NCI-H146 treated with DMSO at 0.1 percent for 48 hours (cell line): ENCODE measurements around the gene FBXL7.
A peak's percentile ranks its signal among the peaks of the same experiment; 100 is the strongest.

Experiments
- DNase-seq: peaks from one replicate; lab custom pipeline; 2025; ENCODE audit not compliant: unreplicated experiment; lab: John Stamatoyannopoulos, UW

Gene FBXL7

GRCh38 chr5:15647251-15647650 lies 147.3 kb downstream of the FBXL7 start:
- DNase-seq = no peak

GRCh38 chr5:15650266-15650665 lies 150.3 kb downstream of the FBXL7 start:
- no peak for DNase-seq

GRCh38 chr5:15654779-15655178 lies 154.8 kb downstream of the FBXL7 start:
- no peak for DNase-seq

DNA sequence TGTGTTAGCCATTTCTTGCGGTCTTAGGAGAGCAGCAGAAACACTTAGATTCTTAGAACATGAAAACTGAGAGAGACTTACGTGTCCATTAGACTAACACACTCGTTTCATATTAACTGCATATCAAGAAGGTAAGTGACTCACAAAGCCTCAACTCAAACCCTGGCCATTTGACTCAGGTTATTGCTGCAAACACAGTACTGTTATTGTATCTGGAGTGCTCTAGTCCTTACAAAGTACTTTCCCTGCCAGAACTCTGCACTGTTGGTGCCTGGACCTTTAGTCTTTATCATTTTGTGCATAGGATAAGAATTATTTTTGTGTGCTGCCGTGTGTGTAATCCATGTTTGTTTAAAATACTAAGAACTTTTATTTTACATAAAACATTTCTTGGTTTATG lies 155.7 kb downstream of the FBXL7 start:
- DNase-seq = no peak

- DNase-seq = no peak
Measured at GRCh38 chr5:15664961-15665360, 165.0 kb downstream of the FBXL7 start.

- no peak for DNase-seq
Measured at GRCh38 chr5:15669826-15670225, 169.8 kb downstream of the FBXL7 start.

GRCh38 chr5:15674716-15675115 lies 174.7 kb downstream of the FBXL7 start:
- DNase-seq = no peak

- no peak for DNase-seq
Measured at GRCh38 chr5:15676591-15676990, 176.6 kb downstream of the FBXL7 start.

GRCh38 chr5:15679161-15679560 lies 179.2 kb downstream of the FBXL7 start:
- DNase-seq = no peak

GRCh38 chr5:15680455-15680854 lies 180.5 kb downstream of the FBXL7 start:
- no peak for DNase-seq

GRCh38 chr5:15682122-15682521 lies 182.1 kb downstream of the FBXL7 start:
- no peak for DNase-seq

GRCh38 chr5:15682566-15682965 lies 182.6 kb downstream of the FBXL7 start:
- no peak for DNase-seq

DNA sequence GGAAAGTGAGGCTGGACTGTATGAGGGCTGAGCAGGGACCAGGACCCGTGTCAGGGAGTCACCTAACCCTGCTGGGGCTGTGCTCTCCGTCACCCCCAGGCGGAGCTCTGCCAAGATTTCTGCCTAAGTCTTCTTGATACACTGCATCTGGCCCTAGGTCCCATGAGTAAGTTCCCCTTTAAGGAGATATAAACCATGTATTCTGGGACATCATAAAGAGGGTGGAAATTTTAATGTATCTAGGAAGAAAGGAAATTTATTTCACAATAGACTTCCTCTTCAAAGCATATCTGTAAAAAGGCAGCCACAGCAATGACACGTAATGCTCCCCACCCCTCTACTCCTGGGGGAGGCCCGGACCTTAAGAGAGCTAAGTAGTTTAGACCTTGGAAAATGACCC lies 183.4 kb downstream of the FBXL7 start:
- DNase-seq = peak; percentile 2

- DNase-seq = no peak
Measured at GRCh38 chr5:15687401-15687800, 187.4 kb downstream of the FBXL7 start.

DNA sequence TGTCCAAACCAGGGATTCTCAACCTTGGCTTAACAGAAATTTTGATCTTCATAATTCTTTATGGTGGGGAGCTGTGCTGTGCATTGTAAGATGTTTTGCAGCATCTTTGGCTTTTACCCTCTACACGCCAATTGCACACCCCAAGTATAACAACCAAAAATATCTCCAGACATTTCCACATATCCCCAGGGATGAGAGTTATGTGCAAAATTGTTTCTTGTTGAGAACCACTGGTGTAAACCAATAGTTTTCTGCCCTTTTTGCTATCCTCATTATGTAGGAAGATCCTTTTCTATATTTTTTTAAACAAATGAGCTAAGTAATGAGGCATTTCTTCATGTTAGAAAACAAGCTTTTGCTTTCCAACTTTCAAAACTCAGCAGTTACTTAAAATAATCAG lies 189.9 kb downstream of the FBXL7 start:
- no peak for DNase-seq

DNA sequence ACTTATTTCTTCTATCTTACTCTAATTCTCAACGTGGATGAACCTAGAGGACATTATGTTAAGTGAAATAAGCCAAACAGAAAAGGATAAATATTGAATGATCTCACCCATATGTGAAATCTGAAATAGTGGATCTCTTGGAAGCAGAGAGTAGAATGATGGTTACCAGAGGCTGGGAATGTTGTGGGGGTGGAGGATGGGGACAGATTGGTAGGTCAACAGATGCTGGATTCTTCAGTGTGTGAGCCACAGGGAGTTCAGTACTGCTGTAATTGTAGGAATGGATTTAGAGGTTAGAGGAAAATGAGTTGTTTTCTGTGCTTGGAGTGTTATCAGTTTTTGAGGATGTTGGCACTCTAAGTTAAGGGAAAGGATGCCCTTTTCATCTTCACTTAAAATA lies 190.6 kb downstream of the FBXL7 start:
- DNase-seq = no peak

DNA sequence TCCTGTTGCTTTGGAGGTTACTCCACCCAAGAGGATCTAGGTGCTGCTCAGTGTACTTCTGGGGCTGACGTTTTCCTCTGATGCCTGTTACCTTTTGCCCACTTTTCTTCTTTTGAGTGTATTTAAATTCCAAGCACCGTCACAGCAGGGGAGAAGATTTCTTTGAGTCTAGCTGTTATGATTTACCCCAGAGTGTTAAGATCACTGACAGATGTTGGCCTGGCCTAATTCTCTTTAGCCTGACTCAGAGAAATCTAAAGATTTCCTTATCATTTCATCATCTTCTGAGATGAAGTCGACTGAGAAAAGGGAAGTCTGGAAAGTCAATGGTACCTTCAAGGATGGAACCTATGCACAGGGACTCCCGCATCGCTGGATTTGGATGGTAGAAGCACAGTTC lies 191.5 kb downstream of the FBXL7 start:
- DNase-seq = no peak

DNA sequence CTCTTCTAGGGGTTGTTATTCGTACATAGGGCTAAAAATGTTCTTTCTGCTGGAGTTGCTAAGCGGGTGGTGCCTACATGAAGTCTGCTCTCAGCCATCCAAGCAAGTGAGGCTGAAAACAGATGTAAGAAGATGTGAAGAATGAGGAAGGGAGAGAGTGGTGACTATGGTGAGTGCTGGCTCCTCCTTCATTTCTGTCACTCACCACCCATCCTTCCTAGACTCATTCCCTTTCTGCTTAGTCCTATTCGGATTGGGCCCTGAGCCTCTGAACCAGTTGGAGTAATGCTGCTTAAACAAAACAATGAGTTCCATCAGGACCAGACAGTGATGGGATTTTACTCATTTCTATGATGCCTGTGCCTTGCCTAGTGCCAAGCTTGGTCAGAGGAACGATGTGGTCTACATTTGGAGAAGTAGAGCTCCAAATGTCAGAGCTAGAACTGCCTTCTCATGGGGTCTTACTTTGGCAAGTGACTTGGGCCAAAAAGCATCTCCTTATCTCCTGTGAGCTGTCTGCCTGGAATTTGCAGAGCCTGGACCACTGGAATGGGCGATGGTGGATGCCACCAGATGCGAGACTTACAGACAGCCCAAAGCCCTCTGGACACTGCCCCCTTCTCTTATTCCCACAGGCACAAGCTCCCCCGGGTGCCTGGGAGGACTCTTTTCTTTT lies 192.9 kb downstream of the FBXL7 start:
- DNase-seq = no peak

- no peak for DNase-seq
Measured at GRCh38 chr5:15693382-15693728, 193.4 kb downstream of the FBXL7 start.

GRCh38 chr5:15693933-15694332 lies 194.0 kb downstream of the FBXL7 start:
- DNase-seq = no peak

DNA sequence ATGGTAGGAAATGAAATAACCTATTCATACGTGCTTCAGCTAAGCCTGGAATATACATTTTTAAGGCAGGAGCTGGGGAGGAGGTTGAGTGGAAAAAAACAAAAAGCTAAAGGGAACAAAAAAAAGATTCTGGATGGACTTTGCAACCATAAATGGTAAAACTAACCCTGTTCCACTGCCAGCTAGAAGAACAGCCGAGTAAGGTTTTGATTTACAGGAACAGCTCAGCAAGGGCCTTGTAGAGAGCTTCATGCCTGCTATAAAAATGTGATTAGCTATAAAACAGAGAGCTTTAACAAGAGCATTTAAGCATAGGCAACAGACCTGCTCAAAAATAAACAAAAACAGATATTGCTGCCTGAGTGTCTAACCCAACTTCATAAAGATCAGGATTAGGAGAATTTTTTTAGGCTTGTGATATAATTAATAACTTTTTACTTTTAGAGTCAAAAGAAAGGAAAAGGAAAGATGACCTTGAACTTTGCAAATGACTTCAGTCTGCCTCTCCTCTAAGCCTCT lies 194.8 kb downstream of the FBXL7 start:
- DNase-seq = no peak

DNA sequence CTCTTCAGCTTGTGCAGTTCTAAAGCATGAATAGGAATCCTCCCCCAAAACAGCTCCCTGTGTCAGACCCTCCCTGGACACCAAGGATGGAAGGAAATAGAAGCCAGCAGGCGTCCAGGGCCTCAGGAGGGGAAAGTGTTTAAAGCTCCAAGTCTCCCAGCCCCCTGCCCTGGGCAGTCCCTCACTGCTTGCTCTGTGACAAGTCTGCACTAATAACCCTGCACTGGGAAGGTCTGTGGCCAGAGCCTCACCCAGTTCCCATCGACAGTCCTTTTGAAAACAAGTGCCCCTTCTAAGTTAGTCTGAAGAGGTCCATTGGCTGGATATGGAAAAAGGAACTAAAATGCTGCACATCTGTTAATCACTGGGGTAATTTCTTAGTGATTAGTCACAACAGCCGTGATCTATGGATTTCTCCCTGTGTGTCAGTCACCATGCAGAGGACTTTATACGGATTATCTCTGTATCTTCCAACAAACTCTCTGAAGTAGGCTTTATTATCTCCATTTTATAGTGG lies 195.3 kb downstream of the FBXL7 start:
- no peak for DNase-seq

- DNase-seq = no peak
Measured at GRCh38 chr5:15700373-15700772, 200.4 kb downstream of the FBXL7 start.
